ENCODE measurements around the gene CFAP300. TPM values are rescaled to one million over a fixed set of nuclear protein-coding genes. Genes with fewer than 3 reads are reported as not detected.

The CFAP300 gene
- total and polyA plus RNA-seq, 2 donors (not counting 1 experiment from before 2014, with no cell fraction given): not detected

DNA sequence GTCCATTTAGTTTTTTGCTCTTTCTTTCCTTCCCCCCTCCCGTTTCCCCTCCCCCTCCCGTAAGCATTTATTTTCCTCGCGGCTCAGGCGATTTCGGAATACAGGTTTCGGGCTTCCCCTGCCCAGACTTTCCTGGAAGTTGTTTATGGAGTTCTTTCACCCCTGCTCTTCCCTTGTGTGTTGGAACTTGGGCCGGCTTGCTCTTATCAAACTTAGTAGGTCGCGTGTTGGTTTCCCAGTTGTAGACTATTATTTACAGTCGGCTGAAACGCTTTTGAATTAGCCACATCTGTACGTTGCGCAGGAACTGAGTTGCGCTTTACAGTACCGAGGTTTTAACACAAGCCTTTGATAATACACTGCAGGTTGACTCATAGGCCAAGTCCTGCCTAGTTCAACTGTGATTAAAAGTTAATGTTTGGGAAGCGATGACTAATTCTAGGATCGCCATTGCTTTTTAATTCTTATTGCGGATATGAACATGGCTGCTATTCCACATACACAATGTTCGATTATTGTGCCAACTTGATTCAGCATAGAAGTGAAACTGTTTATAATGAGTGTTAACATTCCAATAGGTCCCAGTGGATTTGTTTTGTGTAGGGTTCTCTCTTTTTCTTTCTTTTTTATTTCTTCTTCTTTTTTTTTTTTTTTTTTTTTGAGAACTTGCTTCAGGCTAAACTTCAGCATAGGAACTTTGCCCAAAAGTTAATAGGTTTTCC is 64.7 kb downstream of the CFAP300 start:
- no peaks in the 10 kb centered on the region for H3K79me2 ChIP-seq (ENCODE audit: control insufficient read depth, insufficient read depth, low read length)
- Mint-ChIP-seq H3K27ac (peak overlapping the region; percentile 61), H3K4me3 (peak overlapping the region; percentile 86), H3K9me3 (ENCODE audit: insufficient read depth) (no peaks in the 10 kb centered on the region), H3K27me3 (peaks cover 67% of the 10 kb centered on the region), H3K4me1 (peaks cover 15% of the 10 kb centered on the region)
- peaks cover 17 to 20% of the 10 kb centered on the region in 2 donors for H3K4me1 ChIP-seq (ENCODE audit: control insufficient read depth in 2 of 2, insufficient read depth in 2 of 2, low read length in 2 of 2)
- intact Hi-C loops (cut with micrococcal nuclease): no loop called here
- H3K4me3 ChIP-seq (ENCODE audit: control extremely low read depth in 1 of 5, extremely low read depth in 1 of 5, insufficient read depth in 1 of 5, low read depth in 2 of 5, low read length in 4 of 5): peak overlapping the region in 2 of 5 experiments; percentile 70 to 89
- peaks cover 0 to 4% (median 0%) of the 10 kb centered on the region in 3 donors for H3K9me3 ChIP-seq (ENCODE audit: control extremely low read depth in 1 of 3, control insufficient read depth in 2 of 3, insufficient read depth in 1 of 3, low read length in 2 of 3)
- TF ChIP-seq EZH2 (IDR thresholded peaks at IDR 0.05; ENCODE audit: borderline replicate concordance, insufficient read depth, low read depth, low read length, poor library complexity, severe bottlenecking): peak; percentile 51
- TF ChIP-seq CTCF (IDR thresholded peaks at IDR 0.05): no peak
- peak overlapping the region; percentile 98 for H2AFZ ChIP-seq (ENCODE audit: insufficient read depth, low read depth, low read length, poor library complexity, severe bottlenecking)
- POLR2A ChIA-PET: no interaction called here
- peak overlapping the region; percentile 99 for H3K4me2 ChIP-seq (replicated peaks; ENCODE audit: low read depth, low read length, poor library complexity, severe bottlenecking)
- CTCF ChIA-PET: no interaction called here
- peaks cover 0 to 50% (median 37%) of the 10 kb centered on the region in 4 experiments for H3K27me3 ChIP-seq (replicated peaks in 1 of 4; ENCODE audit: control extremely low read depth in 1 of 4, control insufficient read depth in 3 of 4, insufficient read depth in 4 of 4, low read length in 3 of 4)
- peak; percentile 41 for DNase-seq
- no peaks in the 10 kb centered on the region for H4K20me1 ChIP-seq (ENCODE audit: control insufficient read depth, insufficient read depth, low read length, poor library complexity, severe bottlenecking)
- no peak overlapping the region for H3K27ac ChIP-seq (ENCODE audit: low read length in 2 of 2)
- no peaks in the 10 kb centered on the region for H3K36me3 ChIP-seq (replicated peaks in 1 of 2; ENCODE audit: control extremely low read depth in 1 of 2, control insufficient read depth in 1 of 2, extremely low read depth in 1 of 2, insufficient read depth in 2 of 2, low read length in 1 of 2)
- 9% methylated on average over 7 of the region's 20 CpGs for WGBS (ENCODE audit: insufficient coverage)
- ATAC-seq (ENCODE audit: low read depth): no peak
- H3K9ac ChIP-seq (ENCODE audit: low read length): peak overlapping the region; percentile 87

GRCh38 chr11:102112509-102112821 is 65.2 kb downstream of the CFAP300 start:
- H2AFZ ChIP-seq (ENCODE audit: insufficient read depth, low read depth, low read length, poor library complexity, severe bottlenecking): no peak overlapping the region
- H3K4me1 ChIP-seq (ENCODE audit: control insufficient read depth in 2 of 2, insufficient read depth in 2 of 2, low read length in 2 of 2): peaks cover 17 to 20% of the 10 kb centered on the region in 2 donors
- no CpG with 5 or more reads among the region's 5 CpGs for WGBS (ENCODE audit: insufficient coverage)
- no peaks in the 10 kb centered on the region for H4K20me1 ChIP-seq (ENCODE audit: control insufficient read depth, insufficient read depth, low read length, poor library complexity, severe bottlenecking)
- TF ChIP-seq CTCF (IDR thresholded peaks at IDR 0.05) (no peak), EZH2 (IDR thresholded peaks at IDR 0.05; ENCODE audit: borderline replicate concordance, insufficient read depth, low read depth, low read length, poor library complexity, severe bottlenecking) (no peak)
- H3K27ac ChIP-seq (ENCODE audit: low read length in 2 of 2): no peak overlapping the region
- no peak overlapping the region for H3K4me3 ChIP-seq (ENCODE audit: control extremely low read depth in 1 of 5, extremely low read depth in 1 of 5, insufficient read depth in 1 of 5, low read depth in 2 of 5, low read length in 4 of 5)
- intact Hi-C loops (cut with micrococcal nuclease): no loop called here
- Mint-ChIP-seq H3K9me3 (ENCODE audit: insufficient read depth) (no peaks in the 10 kb centered on the region), H3K27me3 (peaks cover 68% of the 10 kb centered on the region), H3K4me3 (peak overlapping the region; percentile 86), H3K27ac (no peak overlapping the region), H3K4me1 (peaks cover 15% of the 10 kb centered on the region)
- H3K27me3 ChIP-seq (replicated peaks in 1 of 4; ENCODE audit: control extremely low read depth in 1 of 4, control insufficient read depth in 3 of 4, insufficient read depth in 4 of 4, low read length in 3 of 4): peaks cover 0 to 52% (median 39%) of the 10 kb centered on the region in 4 experiments
- H3K79me2 ChIP-seq (ENCODE audit: control insufficient read depth, insufficient read depth, low read length): no peaks in the 10 kb centered on the region
- ChIA-PET POLR2A (no interaction called here), CTCF (no interaction called here)
- ATAC-seq (ENCODE audit: low read depth) (no peak), DNase-seq (no peak)
- peaks cover 0 to 4% (median 0%) of the 10 kb centered on the region in 3 donors for H3K9me3 ChIP-seq (ENCODE audit: control extremely low read depth in 1 of 3, control insufficient read depth in 2 of 3, insufficient read depth in 1 of 3, low read length in 2 of 3)
- no peaks in the 10 kb centered on the region for H3K36me3 ChIP-seq (replicated peaks in 1 of 2; ENCODE audit: control extremely low read depth in 1 of 2, control insufficient read depth in 1 of 2, extremely low read depth in 1 of 2, insufficient read depth in 2 of 2, low read length in 1 of 2)
- H3K9ac ChIP-seq (ENCODE audit: low read length): no peak overlapping the region
- H3K4me2 ChIP-seq (replicated peaks; ENCODE audit: low read depth, low read length, poor library complexity, severe bottlenecking): no peak overlapping the region

Data from B cell (primary cell).